ENCODE measurements around the gene TCF19.

DNA sequence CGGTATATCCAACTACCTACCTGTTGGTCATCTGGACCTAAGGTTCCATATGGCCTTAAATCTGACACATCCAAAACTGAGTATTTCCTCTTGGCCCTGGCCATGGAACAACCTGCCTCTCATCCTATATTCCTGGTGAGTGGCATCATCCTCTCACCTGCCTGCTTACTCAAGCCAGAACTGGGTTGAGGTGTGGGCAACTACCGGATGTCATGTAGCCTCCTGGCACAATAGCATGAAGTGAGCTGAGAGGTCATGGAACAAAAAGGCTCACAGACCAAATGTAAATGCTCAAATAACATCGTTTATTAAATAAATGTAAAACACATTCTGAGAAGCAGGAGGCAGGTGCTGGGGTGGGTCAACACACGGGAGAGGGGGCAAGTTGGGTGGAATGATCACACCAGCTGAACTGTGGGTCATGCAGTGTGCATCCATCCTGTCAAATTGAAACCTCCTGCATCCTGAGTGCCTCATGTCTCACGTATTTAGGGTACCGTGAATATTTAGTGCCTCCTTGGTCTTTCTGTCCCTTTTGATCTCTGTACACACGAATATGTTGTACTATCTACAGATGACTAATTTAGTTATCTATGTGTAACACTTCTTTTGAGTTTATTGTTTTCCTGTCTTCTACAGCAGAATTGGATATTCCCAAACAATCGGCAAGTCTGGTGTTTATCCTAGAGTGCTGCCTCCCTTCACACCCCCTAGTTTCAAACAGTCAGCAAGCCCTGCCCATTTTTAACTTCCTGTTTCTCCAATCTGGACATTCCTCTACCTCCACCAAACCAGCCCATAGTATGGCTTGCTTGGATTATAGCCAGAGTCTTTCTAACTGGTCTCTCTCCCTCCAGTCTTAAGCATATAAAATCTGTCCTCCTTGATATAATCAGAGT lies 20.0 kb downstream of the TCF19 start:
- TF ChIP-seq, protein P1, sequence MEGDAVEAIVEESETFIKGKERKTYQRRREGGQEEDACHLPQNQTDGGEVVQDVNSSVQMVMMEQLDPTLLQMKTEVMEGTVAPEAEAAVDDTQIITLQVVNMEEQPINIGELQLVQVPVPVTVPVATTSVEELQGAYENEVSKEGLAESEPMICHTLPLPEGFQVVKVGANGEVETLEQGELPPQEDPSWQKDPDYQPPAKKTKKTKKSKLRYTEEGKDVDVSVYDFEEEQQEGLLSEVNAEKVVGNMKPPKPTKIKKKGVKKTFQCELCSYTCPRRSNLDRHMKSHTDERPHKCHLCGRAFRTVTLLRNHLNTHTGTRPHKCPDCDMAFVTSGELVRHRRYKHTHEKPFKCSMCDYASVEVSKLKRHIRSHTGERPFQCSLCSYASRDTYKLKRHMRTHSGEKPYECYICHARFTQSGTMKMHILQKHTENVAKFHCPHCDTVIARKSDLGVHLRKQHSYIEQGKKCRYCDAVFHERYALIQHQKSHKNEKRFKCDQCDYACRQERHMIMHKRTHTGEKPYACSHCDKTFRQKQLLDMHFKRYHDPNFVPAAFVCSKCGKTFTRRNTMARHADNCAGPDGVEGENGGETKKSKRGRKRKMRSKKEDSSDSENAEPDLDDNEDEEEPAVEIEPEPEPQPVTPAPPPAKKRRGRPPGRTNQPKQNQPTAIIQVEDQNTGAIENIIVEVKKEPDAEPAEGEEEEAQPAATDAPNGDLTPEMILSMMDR (IDR thresholded peaks at IDR 0.05): no peak
- no peak for TF ChIP-seq POLR2A (IDR thresholded peaks at IDR 0.05)
